ENCODE data around the gene CRY2.

GRCh38 chr11:45851228-45851627 lies 4.0 kb downstream of the CRY2 start:
- TF ChIP-seq CTCF (IDR thresholded peaks at IDR 0.05; ENCODE audit: low read depth, low read length), result no peak
- no peak for TF ChIP-seq MAX (IDR thresholded peaks at IDR 0.05; ENCODE audit: low read depth, low read length)
- no peak for TF ChIP-seq POLR2A (IDR thresholded peaks at IDR 0.05; ENCODE audit: extremely low read depth, insufficient read length)
